Tibial artery (tissue), 4 donors: ENCODE measurements around the gene VPS33A.
A peak's percentile ranks its signal among the peaks of the same experiment; 100 is the strongest.

ENCODE experiments used
- DNase-seq, 2 donors: peaks; one replicate each; pipeline ENCODE4 v3.0.0-alpha.2; 2019
- H3K27ac ChIP-seq, 2 donors: fragments of 200-600 bp; sonication (generic) in 1 of 2; 1 replicate in 1 of 2; 2 replicates in 1 of 2; pipeline ENCODE4 v1.5.1; 2018 to 2019; ENCODE audit warnings: mild to moderate bottlenecking in 1 of 2
- H3K27me3 ChIP-seq, 2 donors: fragments of 200-600 bp; sonication (generic) in 1 of 2; one replicate each; pipeline versions ENCODE4 v1.5.1 to v1.6.0; 2016 to 2019
- H3K36me3 ChIP-seq, 3 donors: fragments of 200-600 bp; sonication (generic) in 2 of 3; one replicate each; pipeline ENCODE4 v1.5.1; 2016 to 2019; ENCODE audit warnings: mild to moderate bottlenecking in 2 of 3
- H3K4me1 ChIP-seq, 4 donors: fragments of 200-600 bp; sonication (generic) in 2 of 4; 1 replicate in 3 of 4; 2 replicates in 1 of 4; pipeline ENCODE4 v1.5.1; 2016 to 2019
- H3K4me3 ChIP-seq, 2 donors: fragments of 200-600 bp; sonication (generic) in 1 of 2; 1 replicate in 1 of 2; 2 replicates in 1 of 2; pipeline ENCODE4 v1.5.1; 2018 to 2019; ENCODE audit warnings: mild to moderate bottlenecking in 2 of 2
- H3K9me3 ChIP-seq, 3 donors: fragments of 200-600 bp; sonication (generic) in 1 of 3; one replicate each; pipeline ENCODE4 v1.5.1; 2016 to 2019
- intact Hi-C: fragments of 100-400 bp; cut with DNase I; formaldehyde crosslinking; loops from one replicate; pipeline ENCODE4 v1.15.0; 2023; ENCODE audit warnings: low total_unique reads
- TF ChIP-seq, protein P1 (sequence below), 2 experiments: fragments of 200-600 bp in 1 of 2; fragments of 450-650 bp in 1 of 2; IDR thresholded peaks; one replicate each; pipeline ENCODE4 v1.5.1; 2017 to 2019; ENCODE audit warnings: antibody characterized with exemption in 2 of 2, mild to moderate bottlenecking in 1 of 2, moderate library complexity in 1 of 2

The VPS33A gene

DNA sequence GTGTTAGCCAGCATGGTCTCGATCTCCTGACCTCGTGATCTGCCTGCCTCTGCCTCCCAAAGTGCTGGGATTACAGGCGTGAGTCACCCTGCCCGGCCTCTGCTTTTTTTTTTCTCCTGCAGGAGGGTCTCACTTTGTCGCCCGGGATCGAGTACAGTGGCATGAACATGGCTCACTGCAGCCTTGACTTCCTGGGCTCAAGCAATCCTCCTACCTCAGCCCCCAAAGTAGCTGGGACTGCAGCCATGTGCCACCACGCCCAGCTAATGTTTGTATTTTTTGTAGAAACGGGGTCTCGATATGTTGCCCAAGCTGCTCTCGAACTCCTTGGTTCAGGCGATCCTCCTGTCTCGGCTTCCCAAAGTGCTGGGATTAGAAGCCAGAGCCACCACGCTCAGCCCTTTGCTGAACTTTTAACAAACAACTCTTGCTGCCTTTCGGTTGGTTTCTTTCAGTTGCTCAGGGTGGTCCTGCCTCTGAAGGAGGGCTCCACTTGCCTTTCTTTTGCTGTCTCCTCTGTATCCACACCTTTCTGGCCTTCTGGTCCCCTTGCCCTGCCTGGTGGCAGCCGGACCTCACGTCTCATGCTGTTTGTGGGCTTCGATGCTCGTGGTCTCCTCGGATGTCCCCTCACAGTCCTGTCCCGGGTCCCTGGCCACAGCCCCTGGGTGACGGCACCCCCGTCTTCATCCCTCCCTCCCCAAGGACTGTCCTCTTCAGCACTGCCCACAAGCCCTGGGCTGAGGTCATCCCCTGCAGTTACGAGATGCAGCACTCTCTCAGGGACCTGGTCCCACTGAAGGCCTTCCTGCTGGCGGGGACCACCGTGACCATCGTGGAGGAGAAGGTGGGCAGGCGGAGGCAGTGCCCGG lies 66.6 kb downstream of the VPS33A start:
- peaks cover 2 to 75% of the 10 kb centered on the region in 2 donors for H3K27me3 ChIP-seq
- TF ChIP-seq, protein P1, sequence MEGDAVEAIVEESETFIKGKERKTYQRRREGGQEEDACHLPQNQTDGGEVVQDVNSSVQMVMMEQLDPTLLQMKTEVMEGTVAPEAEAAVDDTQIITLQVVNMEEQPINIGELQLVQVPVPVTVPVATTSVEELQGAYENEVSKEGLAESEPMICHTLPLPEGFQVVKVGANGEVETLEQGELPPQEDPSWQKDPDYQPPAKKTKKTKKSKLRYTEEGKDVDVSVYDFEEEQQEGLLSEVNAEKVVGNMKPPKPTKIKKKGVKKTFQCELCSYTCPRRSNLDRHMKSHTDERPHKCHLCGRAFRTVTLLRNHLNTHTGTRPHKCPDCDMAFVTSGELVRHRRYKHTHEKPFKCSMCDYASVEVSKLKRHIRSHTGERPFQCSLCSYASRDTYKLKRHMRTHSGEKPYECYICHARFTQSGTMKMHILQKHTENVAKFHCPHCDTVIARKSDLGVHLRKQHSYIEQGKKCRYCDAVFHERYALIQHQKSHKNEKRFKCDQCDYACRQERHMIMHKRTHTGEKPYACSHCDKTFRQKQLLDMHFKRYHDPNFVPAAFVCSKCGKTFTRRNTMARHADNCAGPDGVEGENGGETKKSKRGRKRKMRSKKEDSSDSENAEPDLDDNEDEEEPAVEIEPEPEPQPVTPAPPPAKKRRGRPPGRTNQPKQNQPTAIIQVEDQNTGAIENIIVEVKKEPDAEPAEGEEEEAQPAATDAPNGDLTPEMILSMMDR (IDR thresholded peaks at IDR 0.05) = no peak
- H3K27ac ChIP-seq = no peak overlapping the region
- peaks cover 0 to 21% (median 20%) of the 10 kb centered on the region in 4 donors for H3K4me1 ChIP-seq
- H3K4me3 ChIP-seq = no peak overlapping the region
- DNase-seq = peak in 1 of 2 donors; percentile 29
- H3K36me3 ChIP-seq = no peaks in the 10 kb centered on the region
- H3K9me3 ChIP-seq = peaks cover 0 to 5% (median 0%) of the 10 kb centered on the region in 3 donors
- intact Hi-C loops = no loop called here

DNA sequence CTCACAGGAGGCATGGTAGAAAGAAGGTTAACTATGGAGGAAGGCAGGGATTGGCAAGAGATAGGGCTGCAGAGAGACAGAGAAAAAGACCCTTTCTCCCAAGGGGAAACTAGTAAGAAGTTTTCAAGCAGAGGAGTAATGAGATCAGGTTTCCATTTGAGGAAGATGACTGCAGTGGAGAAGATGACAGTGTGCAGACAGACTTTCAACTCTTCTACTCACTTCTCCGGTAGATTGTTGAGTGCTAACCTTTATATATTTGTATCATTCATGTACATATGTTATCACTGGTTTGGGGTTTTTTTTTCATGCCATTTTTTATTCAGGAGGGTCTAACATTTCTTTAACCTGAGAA lies 68.7 kb downstream of the VPS33A start:
- H3K27ac ChIP-seq = no peak overlapping the region

DNA sequence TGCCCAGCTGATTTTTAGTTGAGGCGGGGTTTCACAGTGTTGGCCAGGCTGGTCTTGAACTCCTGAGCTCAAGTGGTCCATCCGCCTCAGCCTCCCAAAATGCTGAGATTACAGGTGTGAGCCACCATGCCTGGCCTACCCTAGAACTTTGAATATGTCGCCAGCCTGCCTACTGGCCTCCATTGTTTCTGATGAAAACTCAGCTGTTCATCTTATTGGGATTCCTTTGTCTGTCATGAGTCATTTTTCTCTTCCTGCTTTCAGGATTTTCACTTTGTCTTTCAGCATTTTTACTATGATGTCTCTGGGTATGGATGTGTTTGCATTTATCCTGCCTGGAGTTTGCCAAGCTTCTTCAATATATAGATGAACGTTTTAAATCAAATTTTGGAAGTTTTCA lies 70.9 kb downstream of the VPS33A start:
- Histone ChIP-seq H3K4me3 (no peak overlapping the region), H3K27ac (no peak overlapping the region), H3K9me3 (peaks cover 0 to 5% (median 0%) of the 10 kb centered on the region in 3 donors), H3K27me3 (peaks cover 0 to 42% of the 10 kb centered on the region in 2 donors), H3K4me1 (no peaks in the 10 kb centered on the region), H3K36me3 (no peaks in the 10 kb centered on the region)
- DNase-seq = no peak
- intact Hi-C loops = no loop called here
- TF ChIP-seq, protein P1 (IDR thresholded peaks at IDR 0.05) = no peak

More for the DNA sequence above, 68.7 kb downstream of the VPS33A start:
- H3K27me3 ChIP-seq = peaks cover 0 to 56% of the 10 kb centered on the region in 2 donors
- no peak for DNase-seq
- no peaks in the 10 kb centered on the region for H3K36me3 ChIP-seq
- intact Hi-C loops = no loop called here
- peaks cover 0 to 5% (median 0%) of the 10 kb centered on the region in 3 donors for H3K9me3 ChIP-seq
- peaks cover 0 to under 1% (median 0%) of the 10 kb centered on the region in 4 donors for H3K4me1 ChIP-seq
- TF ChIP-seq, protein P1 (IDR thresholded peaks at IDR 0.05) = no peak
- no peak overlapping the region for H3K4me3 ChIP-seq

DNA sequence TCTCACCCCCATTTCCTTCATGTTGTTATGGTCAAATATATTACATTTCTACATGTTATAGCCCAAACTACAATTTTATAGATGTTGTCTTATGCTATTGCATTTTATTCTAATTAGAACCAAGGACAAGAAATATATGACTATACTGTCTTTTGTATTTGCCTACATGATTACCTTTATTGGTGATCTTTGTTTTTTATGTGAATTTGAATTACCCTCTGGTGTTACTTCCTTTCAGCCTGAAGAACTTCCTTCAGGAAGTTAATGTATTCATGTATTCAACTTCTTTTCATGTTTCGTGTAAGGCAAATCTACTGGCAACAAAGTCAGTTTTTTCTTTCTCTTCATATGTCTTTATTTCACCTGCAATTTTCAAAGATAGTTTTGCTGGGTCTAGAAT lies 71.5 kb downstream of the VPS33A start:
- peaks cover 0 to 42% of the 10 kb centered on the region in 2 donors for H3K27me3 ChIP-seq
- H3K4me1 ChIP-seq = no peaks in the 10 kb centered on the region
- TF ChIP-seq, protein P1 (IDR thresholded peaks at IDR 0.05) = no peak
- H3K4me3 ChIP-seq = no peak overlapping the region
- no peak for DNase-seq
- H3K27ac ChIP-seq = no peak overlapping the region
- H3K9me3 ChIP-seq = peaks cover 0 to 5% (median 0%) of the 10 kb centered on the region in 3 donors
- intact Hi-C loops = no loop called here
- H3K36me3 ChIP-seq = no peaks in the 10 kb centered on the region

DNA sequence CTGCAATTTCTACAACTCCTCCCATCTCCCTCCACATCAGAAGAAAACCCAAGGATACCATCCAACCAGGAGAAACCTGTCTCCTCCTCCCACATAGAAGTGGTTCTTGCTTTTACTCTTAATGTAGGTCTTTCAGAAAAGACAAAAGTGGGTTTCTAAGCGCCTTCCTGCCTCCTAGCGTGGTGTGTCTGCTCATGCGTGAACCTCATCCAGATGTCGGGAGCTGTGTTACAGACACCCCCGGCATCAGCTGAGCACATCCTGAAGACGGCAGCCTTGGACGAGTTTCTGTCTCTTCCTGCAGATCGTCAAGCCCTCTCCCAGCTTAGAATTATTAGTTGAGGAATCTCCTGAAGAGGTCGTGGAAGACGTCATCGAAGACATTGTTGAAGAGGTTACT lies 73.9 kb downstream of the VPS33A start:
- Histone ChIP-seq H3K36me3 (no peaks in the 10 kb centered on the region), H3K4me1 (no peaks in the 10 kb centered on the region), H3K27ac (no peak overlapping the region), H3K4me3 (no peak overlapping the region), H3K27me3 (peaks cover 0 to 34% of the 10 kb centered on the region in 2 donors), H3K9me3 (peaks cover 0 to 5% (median 0%) of the 10 kb centered on the region in 3 donors)
- no peak for DNase-seq
- TF ChIP-seq, protein P1 (IDR thresholded peaks at IDR 0.05) = no peak
- intact Hi-C loops = no loop called here
